HepG2 (cell line): Measurements from ENCODE around the gene TREM1. TPM values are rescaled to one million over a fixed set of nuclear protein-coding genes. Genes with fewer than 3 reads are reported as not detected.

Source experiments
- CBX5 ChIP-seq: sonication (generic); formaldehyde crosslinking; IDR thresholded peaks from 2 replicates; pipeline ENCODE4 v1.4.0; 2020; ENCODE audit warnings: missing genetic modification reagents, borderline replicate concordance
- CCAR2 ChIP-seq: fragments of 200-400 bp; formaldehyde crosslinking; optimal IDR thresholded peaks from 2 replicates; pipeline ENCODE3; 2018; ENCODE audit warnings: low read depth, mild to moderate bottlenecking, low read length, moderate library complexity
- HOXA3 ChIP-seq: sonication (generic); formaldehyde crosslinking; IDR thresholded peaks from 2 replicates; pipeline ENCODE4 v1.5.0; 2020; ENCODE audit warnings: missing genetic modification reagents
- SPEN ChIP-seq: sonication (generic); formaldehyde crosslinking; IDR thresholded peaks from 2 replicates; pipeline ENCODE4 v1.5.1; 2020; ENCODE audit warnings: low read depth, mild to moderate bottlenecking, missing genetic modification reagents
- ZNF138 ChIP-seq: sonication (generic); formaldehyde crosslinking; IDR thresholded peaks from 2 replicates; pipeline ENCODE4 v1.5.0; 2020; ENCODE audit warnings: mild to moderate bottlenecking, low read depth, missing genetic modification reagents
- ZNF318 ChIP-seq: sonication (generic); formaldehyde crosslinking; IDR thresholded peaks from 2 replicates; pipeline ENCODE4 v1.4.0; 2020; ENCODE audit warnings: mild to moderate bottlenecking, missing genetic modification reagents
- polyA plus RNA-seq, 8 experiments: library from polyadenylated mRNA; depleted of rRNA in 3 of 8; stranded (reverse) in 7 of 8; unstranded in 1 of 8; fragments of >200 nt; fragmentation: Illumina TruSeq in 4 of 8; extraction: Trizol in 4 of 8; gene quantifications; 2 replicates each; pipeline versions ENCODE4 v1.2.1 to v1.2.3, GENCODE V29; 2011 to 2016; ENCODE audit warnings: low read depth in 4 of 8, missing spikeins in 1 of 8, mixed read lengths in 1 of 8; ENCODE audit not compliant: insufficient read depth in 1 of 8
- total RNA-seq, 5 experiments: library from RNA; depleted of rRNA; stranded (reverse); fragments of >200 nt; fragmentation: Illumina TruSeq; extraction: Trizol; gene quantifications; 2 replicates each; pipeline ENCODE4 v1.2.3, GENCODE V29; 2016; ENCODE audit warnings: low read depth in 1 of 5

Gene TREM1
- total and polyA plus RNA-seq, 2 of the 13 experiments (the other 11 are each of a cell fraction or from before 2014, with no cell fraction given): 0.49 TPM; not detected in 1

GRCh38 chr6:41255110-41255509 is 31.4 kb downstream of the TREM1 start (continued):
- no peak for TF ChIP-seq ZNF318 (CRISPR knock-in tag)
- no peak for TF ChIP-seq ZNF138 (CRISPR knock-in tag)
- no peak for TF ChIP-seq SPEN (CRISPR knock-in tag)
- TF ChIP-seq CCAR2: no peak
- no peak for TF ChIP-seq CBX5 (CRISPR knock-in tag)
- TF ChIP-seq HOXA3 (CRISPR knock-in tag): no peak
